K562 (cell line): ENCODE measurements around the gene SMARCC1. TPM values are rescaled to one million over a fixed set of nuclear protein-coding genes. Genes with fewer than 3 reads are reported as not detected.
A peak's percentile ranks its signal among the peaks of the same experiment; 100 is the strongest.

ENCODE experiments used
- ATAC-seq: fragments of 200-7000 bp; cut with Tn5 transposase; 3 replicates; pipeline ENCODE4 v1.9.1; 2020; ENCODE audit warnings: moderate library complexity
- BruUV-seq: library from RNA; stranded (reverse); fragments of 400-500 nt; replicated peaks from 2 replicates; lab custom pipeline; 2021; lab: Mats Ljungman, UMichigan
- CTCF ChIA-PET: fragments of 300-600 bp; formaldehyde crosslinking; extraction: SDS; loops from one replicate; lab custom pipeline; 2021; ENCODE audit warnings: low intra/inter-chr PET ratio; lab: Yijun Ruan, JAX
- POLR2A ChIA-PET: fragments of 300-600, 350-650 bp; sonication (Branson Sonifier 250); formaldehyde crosslinking; extraction: SDS; loops from one replicate; lab custom pipeline; 2021; ENCODE audit warnings: antibody characterized with exemption, inconsistent platforms; lab: Yijun Ruan, JAX
- DNase-seq, 4 experiments: peaks; one replicate each; pipeline versions ENCODE4 v3.0.0 to v3.0.0-alpha.2; 2011 to 2018; ENCODE audit warnings: low spot score in 3 of 4, mixed read lengths in 3 of 4; ENCODE audit errors: extremely low read depth in 1 of 4
- FAIRE-seq: peaks from 2 replicates; lab custom pipeline; 2011; peaks lifted over from hg19 to GRCh38; lab: Jason Lieb, UNC
- H2AFZ ChIP-seq: 2 replicates; pipeline ENCODE4 v1.6.0; 2011; ENCODE audit warnings: low read depth, low read length, control low read depth, inconsistent platforms
- H3K27ac ChIP-seq: fragments of 200-600 bp; 3 replicates; pipeline ENCODE4 v1.8.0; 2011; ENCODE audit warnings: low read depth, mild to moderate bottlenecking, control low read depth, inconsistent platforms, low read length, moderate library complexity, mixed read lengths; ENCODE audit errors: extremely low read depth
- H3K27me3 ChIP-seq, 2 experiments: fragments of 300-600 bp in 1 of 2; 2 replicates in 1 of 2; 3 replicates in 1 of 2; pipeline versions ENCODE4 v1.6.0 to v1.8.0; 2011; ENCODE audit warnings: inconsistent platforms in 2 of 2, low read length in 2 of 2, mild to moderate bottlenecking in 1 of 2, mixed read lengths in 1 of 2, moderate library complexity in 1 of 2; ENCODE audit not compliant: control insufficient read depth in 2 of 2, insufficient read depth in 2 of 2
- H3K36me3 ChIP-seq: fragments of 300-600 bp; 3 replicates; pipeline ENCODE4 v1.8.0; 2011; ENCODE audit warnings: mild to moderate bottlenecking, low read length, inconsistent platforms; ENCODE audit not compliant: control insufficient read depth, insufficient read depth
- H3K4me1 ChIP-seq, 2 experiments: fragments of 200-600 bp in 1 of 2; replicated peaks in 1 of 2; 2 replicates in 1 of 2; 3 replicates in 1 of 2; pipeline versions ENCODE4 v1.5.1 to v1.8.0; 2011; ENCODE audit warnings: inconsistent platforms in 2 of 2, low read length in 2 of 2, mild to moderate bottlenecking in 1 of 2, mixed read lengths in 1 of 2, moderate library complexity in 1 of 2; ENCODE audit not compliant: control insufficient read depth in 2 of 2, insufficient read depth in 2 of 2
- H3K4me2 ChIP-seq: 2 replicates; pipeline ENCODE4 v1.6.1; 2011; ENCODE audit warnings: low read length, control low read depth, inconsistent platforms, mixed read lengths; ENCODE audit not compliant: insufficient read depth
- H3K4me3 ChIP-seq: fragments of 200-600 bp; sonication (generic), shearing (Covaris generic); 2 replicates; pipeline ENCODE4 v1.5.1; 2016; ENCODE audit warnings: control low read depth, inconsistent platforms
- H3K79me2 ChIP-seq: fragments of 200-600 bp; 3 replicates; pipeline ENCODE4 v1.8.0; 2011; ENCODE audit warnings: low read length, inconsistent platforms; ENCODE audit not compliant: control insufficient read depth, insufficient read depth
- H3K9ac ChIP-seq, 2 experiments: 2 replicates each; pipeline versions ENCODE4 v1.6.0 to v1.6.1; 2011; ENCODE audit warnings: low read depth in 2 of 2, low read length in 2 of 2, control low read depth in 1 of 2, inconsistent platforms in 1 of 2, mild to moderate bottlenecking in 1 of 2, mixed read lengths in 1 of 2; ENCODE audit not compliant: insufficient read depth in 1 of 2
- H3K9me1 ChIP-seq: one replicate; pipeline ENCODE4 v1.6.0; 2011; ENCODE audit warnings: inconsistent platforms, mild to moderate bottlenecking, low read length, moderate library complexity; ENCODE audit not compliant: control insufficient read depth, insufficient read depth
- H3K9me3 ChIP-seq: replicated peaks from 2 replicates; pipeline ENCODE4 v1.5.1; 2011; ENCODE audit warnings: low read depth, low read length, inconsistent platforms; ENCODE audit not compliant: control insufficient read depth, insufficient read depth
- H4K20me1 ChIP-seq: replicated peaks from 2 replicates; pipeline ENCODE4 v1.6.1; 2011; ENCODE audit warnings: low read length, inconsistent platforms, mixed read lengths; ENCODE audit not compliant: control insufficient read depth, insufficient read depth
- CBX1 ChIP-seq: sonication (generic); IDR thresholded peaks from 2 replicates; pipeline ENCODE4 v1.6.1; 2016; ENCODE audit warnings: antibody characterized with exemption, low read depth, mild to moderate bottlenecking
- CEBPG ChIP-seq, 3 experiments: fragments of 200-800 bp in 1 of 3; sonication (Bioruptor generic) in 1 of 3; sonication (generic) in 1 of 3; formaldehyde crosslinking in 1 of 3; IDR thresholded peaks in 2 of 3; conservative IDR thresholded peaks in 1 of 3; 2 replicates each; pipeline versions ENCODE4 v1.6.1 to v1.8.0; 2016 to 2022; ENCODE audit warnings: missing compliant biosample characterization in 2 of 3, missing genetic modification characterization in 2 of 3, mild to moderate bottlenecking in 1 of 3, missing genetic modification reagents in 1 of 3
- DIDO1 ChIP-seq: fragments of 450-650 bp; IDR thresholded peaks from 2 replicates; pipeline ENCODE4 v1.6.1; 2016; ENCODE audit warnings: low read depth, missing biosample characterization, missing genetic modification characterization
- SNAPC5 ChIP-seq: fragments of 250-450 bp; sonication (Bioruptor Pico); IDR thresholded peaks from 2 replicates; pipeline ENCODE4 v1.8.0; 2021; ENCODE audit warnings: moderate library complexity, mild to moderate bottlenecking, inconsistent platforms
- ZEB2 ChIP-seq: fragments of 450-650 bp; IDR thresholded peaks from 2 replicates; pipeline ENCODE4 v1.6.1; 2016
- WGBS: fragments of 100-300 bp; shearing (Covaris generic); methylation state at CpG from one replicate; pipeline ENCODE4 v1.1.6; 2016; ENCODE audit warnings: low coverage, mixed read lengths; ENCODE audit not compliant: insufficient coverage; ENCODE audit errors: missing lambda C conversion rate; 5-methylcytosine and 5-hydroxymethylcytosine counted together
- in situ Hi-C: fragments of 300-500 bp; cut with MboI; formaldehyde crosslinking; loops from 4 replicates; pipeline ENCODE4 v1.15.0; 2018; ENCODE audit warnings: inconsistent platforms, mixed read lengths
- intact Hi-C: fragments of 100-400 bp; cut with micrococcal nuclease; formaldehyde crosslinking; loops from 2 replicates; pipeline ENCODE4 v1.14.2; 2022
- polyA plus RNA-seq, 8 experiments: library from polyadenylated mRNA; depleted of rRNA in 4 of 8; stranded (reverse) in 5 of 8; unstranded in 3 of 8; fragments of >200 nt; fragmentation: Nextera tagmentation in 2 of 8; fragmentation: Illumina TruSeq in 1 of 8; extraction: Ambion mirVana in 2 of 8; extraction: Trizol in 1 of 8; gene quantifications; 2 replicates each; pipeline versions ENCODE4 v1.2.1 to v1.2.3, GENCODE V29; 2011 to 2014; ENCODE audit warnings: inconsistent platforms in 1 of 8, missing spikeins in 1 of 8
- total RNA-seq, 7 experiments: library from RNA; depleted of rRNA in 6 of 7; stranded (reverse); fragments of >200 nt in 6 of 7; fragmentation: Illumina TruSeq in 2 of 7; extraction: Trizol in 2 of 7; gene quantifications; 2 replicates each; pipeline versions ENCODE4 v1.2.1 to v1.2.3, GENCODE V29; 2011 to 2021; ENCODE audit warnings: low replicate concordance in 1 of 7

Gene SMARCC1
- total and polyA plus RNA-seq, 9 of the 15 experiments (the other 6 are each of a cell fraction or from before 2014, with no cell fraction given): 20.7 to 199 (median 66.0) TPM

GRCh38 chr3:47714606-47715005 is 67.1 kb downstream of the SMARCC1 start:
- POLR2A ChIA-PET: interaction anchor here (0.6 kb wide), 3 partner anchors 130 to 435 kb away, joined by 3 read pairs; no protein-coding TSS in a partner anchor
- Histone ChIP-seq H3K27me3 (no peaks in the 10 kb centered on the region), H3K79me2 (peaks cover 4% of the 10 kb centered on the region; the same call in 1 of the 3 replicates), H3K9ac (no peak overlapping the region), H3K4me3 (no peak overlapping the region), H2AFZ (no peak overlapping the region), H4K20me1 (no peaks in the 10 kb centered on the region)
- 89% methylated on average over 6 of the region's 6 CpGs for WGBS
- no peak for DNase-seq
- TF ChIP-seq ZEB2 (no peak), CBX1 (no peak)
- TF ChIP-seq, all 486 proteins: peak for 0
- Histone ChIP-seq H3K27ac (no peak overlapping the region), H3K9me1 (no peaks in the 10 kb centered on the region), H3K4me2 (no peak overlapping the region), H3K4me1 (no peaks in the 10 kb centered on the region; a peak in 1 of 5 replicates), H3K9me3 (no peaks in the 10 kb centered on the region), H3K36me3 (peaks cover 89% of the 10 kb centered on the region)
- ATAC-seq: no peak
- CTCF ChIA-PET: no interaction called here
- in situ Hi-C loops: no loop called here
- no peak for FAIRE-seq
- intact Hi-C loops: loop anchor here (10.0 kb wide), 1 partner anchor 440 kb away; no protein-coding TSS in a partner anchor
- BruUV-seq: no TSS peak

- no peaks in the 10 kb centered on the region; a peak in 1 of 5 replicates for H3K4me1 ChIP-seq
- FAIRE-seq (no peak), DNase-seq (no peak)
- H3K36me3 ChIP-seq: peaks cover 91% of the 10 kb centered on the region
- no peak overlapping the region for H3K27ac ChIP-seq
- no peak overlapping the region for H2AFZ ChIP-seq
- no peak overlapping the region for H3K4me3 ChIP-seq
- no peaks in the 10 kb centered on the region for H3K9me3 ChIP-seq
- intact Hi-C loops: loop anchor here (10.0 kb wide), 1 partner anchor 441 kb away; no protein-coding TSS in a partner anchor
- ChIA-PET POLR2A (interaction anchor here (0.6 to 0.7 kb wide), 2 partner anchors 31 to 70 kb away, joined by 3 read pairs; no protein-coding TSS in a partner anchor), CTCF (no interaction called here)
- H3K27me3 ChIP-seq: no peaks in the 10 kb centered on the region
- 85% methylated on average over 2 of the region's 2 CpGs for WGBS
- no peak overlapping the region for H3K4me2 ChIP-seq
- H3K79me2 ChIP-seq: peaks cover 4% of the 10 kb centered on the region; the same call in 1 of the 3 replicates
- TF ChIP-seq DIDO1 (tag): no peak
- TF ChIP-seq CEBPG (CRISPR knock-in tag; IDR thresholded peaks at IDR 0.05): 0 out of 2 replicates have a peak, but pooled peaks have one; percentile 9
- TF ChIP-seq CEBPG (tag; conservative IDR thresholded peaks at IDR 0.05 in 1 of 2, IDR thresholded peaks at IDR 0.05 in 1 of 2): no peak
- TF ChIP-seq SNAPC5 (CRISPR knock-in tag): no peak
- TF ChIP-seq, all 486 proteins: peak for 1
- H3K9ac ChIP-seq: no peak overlapping the region
- no peak for ATAC-seq
- H3K9me1 ChIP-seq: no peaks in the 10 kb centered on the region
- no TSS peak for BruUV-seq
- in situ Hi-C loops: no loop called here
- H4K20me1 ChIP-seq: no peaks in the 10 kb centered on the region
These were observed 68.0 kb downstream of the SMARCC1 start for GRCh38 chr3:47713655-47714054.
